Esophagus squamous epithelium (tissue), 4 donors: ENCODE measurements around the gene DYNC1LI2.

Experiments
- POLR2A ChIP-seq, 4 donors: fragments of 450-650 bp; IDR thresholded peaks; one replicate each; pipeline ENCODE4 v1.6.1; 2017; ENCODE audit warnings: antibody characterized with exemption in 4 of 4, mild to moderate bottlenecking in 4 of 4, moderate library complexity in 3 of 4
- TF ChIP-seq, protein P1 (sequence below), 6 experiments: fragments of 450-650 bp in 4 of 6; fragments of 200-600 bp in 2 of 6; sonication (generic) in 2 of 6; IDR thresholded peaks; one replicate each; pipeline ENCODE4 v1.5.1; 2016 to 2019; ENCODE audit warnings: antibody characterized with exemption in 6 of 6, mild to moderate bottlenecking in 4 of 6, moderate library complexity in 4 of 6

- TF ChIP-seq, protein P1, sequence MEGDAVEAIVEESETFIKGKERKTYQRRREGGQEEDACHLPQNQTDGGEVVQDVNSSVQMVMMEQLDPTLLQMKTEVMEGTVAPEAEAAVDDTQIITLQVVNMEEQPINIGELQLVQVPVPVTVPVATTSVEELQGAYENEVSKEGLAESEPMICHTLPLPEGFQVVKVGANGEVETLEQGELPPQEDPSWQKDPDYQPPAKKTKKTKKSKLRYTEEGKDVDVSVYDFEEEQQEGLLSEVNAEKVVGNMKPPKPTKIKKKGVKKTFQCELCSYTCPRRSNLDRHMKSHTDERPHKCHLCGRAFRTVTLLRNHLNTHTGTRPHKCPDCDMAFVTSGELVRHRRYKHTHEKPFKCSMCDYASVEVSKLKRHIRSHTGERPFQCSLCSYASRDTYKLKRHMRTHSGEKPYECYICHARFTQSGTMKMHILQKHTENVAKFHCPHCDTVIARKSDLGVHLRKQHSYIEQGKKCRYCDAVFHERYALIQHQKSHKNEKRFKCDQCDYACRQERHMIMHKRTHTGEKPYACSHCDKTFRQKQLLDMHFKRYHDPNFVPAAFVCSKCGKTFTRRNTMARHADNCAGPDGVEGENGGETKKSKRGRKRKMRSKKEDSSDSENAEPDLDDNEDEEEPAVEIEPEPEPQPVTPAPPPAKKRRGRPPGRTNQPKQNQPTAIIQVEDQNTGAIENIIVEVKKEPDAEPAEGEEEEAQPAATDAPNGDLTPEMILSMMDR (IDR thresholded peaks at IDR 0.05), result no peak
- no peak for TF ChIP-seq POLR2A (IDR thresholded peaks at IDR 0.05)
These were observed 63.3 kb downstream of the DYNC1LI2 start for GRCh38 chr16:66687906-66688625.
